Naive thymus-derived CD4-positive, alpha-beta T cell (primary cell): ENCODE measurements around the gene OR10H1. TPM values are rescaled to one million over a fixed set of nuclear protein-coding genes. Genes with fewer than 3 reads are reported as not detected.
A peak's percentile ranks its signal among the peaks of the same experiment; 100 is the strongest.
"Not testable (repeated sequence)": the region's sequence is repeated elsewhere in the genome, so short reads cannot be mapped to it uniquely, and the experiment has no call there.

Experiments used
- ATAC-seq: fragments of 150-1000 bp; cut with Tn5 transposase; 2 replicates; pipeline ENCODE4 v1.10.0; 2021; ENCODE audit warnings: mild to moderate bottlenecking, moderate library complexity
- CTCF ChIA-PET: fragments of 350-600 bp; sonication (Branson Sonifier 250); formaldehyde crosslinking; loops from one replicate; lab custom pipeline; 2021; ENCODE audit warnings: antibody characterized with exemption; lab: Charles Lee
- POLR2A ChIA-PET: fragments of 350-600 bp; sonication (Branson Sonifier 250); formaldehyde crosslinking; loops from one replicate; lab custom pipeline; 2021; ENCODE audit warnings: antibody characterized with exemption, inconsistent platforms; lab: Charles Lee
- DNase-seq, 9 donors: peaks; one replicate each; pipeline versions ENCODE4 v3.0.0 to v3.0.0-alpha.2; 2020 to 2022; ENCODE audit warnings: mixed read lengths in 1 of 9
- H3K27ac ChIP-seq: one replicate; pipeline ENCODE4 v1.7.0; 2013; ENCODE audit warnings: mild to moderate bottlenecking, low read depth, low read length, moderate library complexity
- H3K27me3 ChIP-seq, 2 donors: one replicate each; pipeline ENCODE4 v1.7.0; 2013; ENCODE audit warnings: low read length in 2 of 2, mild to moderate bottlenecking in 2 of 2, moderate library complexity in 2 of 2; ENCODE audit not compliant: control insufficient read depth in 2 of 2, insufficient read depth in 2 of 2
- H3K36me3 ChIP-seq, 3 experiments: 1 replicate in 2 of 3; 2 replicates in 1 of 3; pipeline ENCODE4 v1.7.0; 2013; ENCODE audit warnings: low read length in 3 of 3, mild to moderate bottlenecking in 3 of 3, moderate library complexity in 1 of 3; ENCODE audit not compliant: insufficient read depth in 3 of 3, control insufficient read depth in 2 of 3
- H3K4me1 ChIP-seq, 2 donors: one replicate each; pipeline ENCODE4 v1.7.0; 2013; ENCODE audit warnings: low read length in 2 of 2, mild to moderate bottlenecking in 2 of 2, moderate library complexity in 1 of 2; ENCODE audit not compliant: control insufficient read depth in 2 of 2, insufficient read depth in 2 of 2
- H3K4me3 ChIP-seq: 2 replicates; pipeline ENCODE4 v1.7.0; 2013; ENCODE audit warnings: mild to moderate bottlenecking, low read length
- H3K9me3 ChIP-seq, 3 experiments: 1 replicate in 2 of 3; 2 replicates in 1 of 3; pipeline ENCODE4 v1.7.0; 2013; ENCODE audit warnings: low read length in 3 of 3; ENCODE audit not compliant: control insufficient read depth in 2 of 3
- H3K27ac Mint-ChIP-seq, 9 donors: one replicate each; pipeline ENCODE4 v1.8.0; 2020 to 2022; ENCODE audit warnings: mixed read lengths in 9 of 9, mild to moderate bottlenecking in 8 of 9, moderate library complexity in 5 of 9, inconsistent platforms in 2 of 9
- H3K27me3 Mint-ChIP-seq, 5 donors: one replicate each; pipeline ENCODE4 v1.8.0; 2021 to 2022; ENCODE audit warnings: mixed read lengths in 5 of 5, mild to moderate bottlenecking in 1 of 5
- H3K36me3 Mint-ChIP-seq, 5 donors: one replicate each; pipeline ENCODE4 v1.8.0; 2020 to 2022; ENCODE audit warnings: mixed read lengths in 5 of 5, mild to moderate bottlenecking in 3 of 5, inconsistent platforms in 1 of 5
- H3K4me1 Mint-ChIP-seq, 7 donors: one replicate each; pipeline ENCODE4 v1.8.0; 2020 to 2022; ENCODE audit warnings: mixed read lengths in 7 of 7, mild to moderate bottlenecking in 3 of 7, inconsistent platforms in 1 of 7
- H3K4me3 Mint-ChIP-seq, 10 donors: one replicate each; pipeline ENCODE4 v1.8.0; 2020 to 2022; ENCODE audit warnings: mild to moderate bottlenecking in 10 of 10, mixed read lengths in 10 of 10, moderate library complexity in 6 of 10, inconsistent platforms in 2 of 10
- H3K9me3 Mint-ChIP-seq, 11 donors: one replicate each; pipeline ENCODE4 v1.8.0; 2020 to 2022; ENCODE audit warnings: mixed read lengths in 11 of 11, mild to moderate bottlenecking in 4 of 11, inconsistent platforms in 1 of 11, moderate library complexity in 1 of 11
- intact Hi-C, 2 donors: fragments of 100-400 bp; cut with micrococcal nuclease; formaldehyde crosslinking; loops; one replicate each; pipeline ENCODE4 v1.15.1; 2023
- polyA plus RNA-seq, 2 donors: library from polyadenylated mRNA; unstranded; fragments of 300-500 nt; fragmentation: Illumina TruSeq; gene quantifications; one replicate each; pipeline ENCODE4 v1.2.3, GENCODE V29; 2021
- total RNA-seq, 6 experiments: library from RNA in 5 of 6; stranded (reverse) in 5 of 6; gene quantifications; 1 replicate in 5 of 6; 2 replicates in 1 of 6; pipeline ENCODE4 v1.2.3 and lab custom pipeline; 2021 to 2026

Gene OR10H1
- total and polyA plus RNA-seq, 7 experiments from 2014 or later = 0.22 TPM; not detected in 6

DNA sequence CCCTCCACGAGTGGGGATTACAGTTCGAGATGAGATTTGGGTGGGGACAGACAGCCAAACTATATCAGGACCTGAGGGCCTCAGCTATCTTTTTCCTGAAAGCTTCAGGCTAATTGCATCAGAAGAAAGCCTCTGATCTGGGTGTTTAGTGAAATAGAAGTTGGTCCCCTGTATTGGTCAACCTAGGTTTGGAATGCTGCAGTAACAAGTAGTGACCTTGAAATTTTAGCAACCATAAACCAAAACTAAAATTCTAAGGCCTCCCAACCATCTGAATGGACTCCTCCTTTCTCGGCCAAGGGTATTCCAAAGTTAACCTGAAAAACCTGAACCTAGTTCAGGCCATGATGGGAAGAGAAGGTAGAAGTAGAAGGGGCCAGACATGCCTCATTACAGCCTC, 34.9 kb upstream of the OR10H1 start:
- H3K27ac Mint-ChIP-seq = no peak overlapping the region

DNA sequence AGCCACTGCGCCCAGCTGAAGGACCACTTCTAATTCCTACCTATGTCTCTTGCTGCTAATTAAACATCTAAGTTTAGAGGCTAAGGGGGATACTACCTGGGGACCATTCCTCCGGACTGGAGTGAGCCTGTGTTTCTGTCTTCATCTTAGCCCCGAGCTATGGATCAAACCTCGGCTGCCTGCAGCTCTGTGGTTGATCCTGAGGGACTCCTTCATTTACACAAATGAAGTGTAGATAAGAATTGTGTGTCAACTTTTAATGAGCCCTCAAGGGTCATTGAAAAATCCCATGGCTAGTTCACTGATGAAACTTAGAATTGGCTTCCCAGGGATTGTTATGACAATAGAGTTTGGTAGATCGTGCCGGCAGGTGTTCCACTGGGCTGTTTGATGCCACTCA, 31.5 kb upstream of the OR10H1 start:
- ATAC-seq (no peak), DNase-seq (no peak)
- Histone ChIP-seq H3K36me3 (no peaks in the 10 kb centered on the region), H3K4me1 (peaks cover 28 to 30% of the 10 kb centered on the region in 2 donors), H3K27ac (no peak overlapping the region), H3K27me3 (no peaks in the 10 kb centered on the region), H3K9me3 (no peaks in the 10 kb centered on the region), H3K4me3 (no peak overlapping the region)
- ChIA-PET CTCF (interaction anchor here (1.2 kb wide), 1 partner anchor 11 kb away, joined by 3 read pairs; no protein-coding TSS in a partner anchor), POLR2A (interaction anchor here (1.0 to 2.2 kb wide), 2 partner anchors 9 to 10 kb away, joined by 3 to 12 read pairs; no protein-coding TSS in a partner anchor)
- Mint-ChIP-seq H3K36me3 (peaks cover 0 to 6% (median 0%) of the 10 kb centered on the region in 5 donors), H3K27ac (peak overlapping the region in 3 of 9 donors; percentile 58 to 87 (median 59)), H3K4me1 (peaks cover 28 to 48% (median 42%) of the 10 kb centered on the region in 7 donors), H3K4me3 (no peak overlapping the region), H3K27me3 (peaks cover 0 to 13% (median 0%) of the 10 kb centered on the region in 5 donors), H3K9me3 (peaks cover 0 to 3% (median 0%) of the 10 kb centered on the region in 11 donors)
- intact Hi-C loops = no loop called here

More for the DNA sequence above, 34.9 kb upstream of the OR10H1 start:
- Mint-ChIP-seq H3K36me3 (peaks cover 0 to 2% (median 0%) of the 10 kb centered on the region in 5 donors), H3K4me3 (no peak overlapping the region), H3K27me3 (peaks cover 0 to 11% (median 0%) of the 10 kb centered on the region in 5 donors), H3K9me3 (no peaks in the 10 kb centered on the region), H3K4me1 (peaks cover 5 to 17% (median 11%) of the 10 kb centered on the region in 7 donors)
- peaks cover 7 to 8% of the 10 kb centered on the region in 2 donors for H3K4me1 ChIP-seq
- CTCF ChIA-PET = no interaction called here
- H3K36me3 ChIP-seq = no peaks in the 10 kb centered on the region
- H3K27me3 ChIP-seq = no peaks in the 10 kb centered on the region
- ATAC-seq = no peak
- intact Hi-C loops = no loop called here
- no peak overlapping the region for H3K4me3 ChIP-seq
- no peak for DNase-seq
- no peaks in the 10 kb centered on the region for H3K9me3 ChIP-seq
- POLR2A ChIA-PET = interaction anchor here (0.6 kb wide), 1 partner anchor 202 kb away, joined by 3 read pairs; no protein-coding TSS in a partner anchor
- H3K27ac ChIP-seq = no peak overlapping the region

DNA sequence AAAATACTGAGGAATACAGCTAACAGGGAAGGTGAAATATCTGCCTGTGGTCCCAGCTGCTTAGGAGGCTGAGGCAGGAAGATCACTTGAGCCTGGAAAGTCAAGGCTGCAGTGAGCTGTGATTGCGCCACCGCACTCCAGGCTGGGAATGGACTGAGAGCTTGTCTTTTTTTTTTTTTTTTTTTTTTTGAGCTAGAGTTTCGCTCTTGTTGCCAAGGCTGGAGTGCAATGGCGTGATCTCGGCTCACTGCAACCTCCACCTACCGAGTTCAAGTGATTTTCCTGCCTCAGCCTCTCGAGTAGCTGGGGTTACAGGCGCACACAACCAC, 28.4 kb upstream of the OR10H1 start:
- Mint-ChIP-seq H3K27ac (peak overlapping the region; percentile 44 to 91 (median 86)), H3K27me3 (peaks cover 0 to 12% (median 0%) of the 10 kb centered on the region in 5 donors), H3K4me3 (peak overlapping the region in 9 of 10 donors; percentile 24 to 79 (median 47)), H3K4me1 (peaks cover 31 to 58% (median 48%) of the 10 kb centered on the region in 7 donors)
- not testable (repeated sequence) for H3K9me3 ChIP-seq, H3K27ac ChIP-seq, H3K9me3 Mint-ChIP-seq, H3K36me3 ChIP-seq, H3K27me3 ChIP-seq, H3K4me3 ChIP-seq, H3K36me3 Mint-ChIP-seq, ATAC-seq
- CTCF ChIA-PET = interaction anchor here (0.6 to 0.7 kb wide), 2 partner anchors 32 to 184 kb away, joined by 3 to 5 read pairs; no protein-coding TSS in a partner anchor
- DNase-seq = peak in 1 of 9 donors; percentile 18
- POLR2A ChIA-PET = interaction anchor here (0.6 to 1.7 kb wide), 4 partner anchors 9 to 1320 kb away, joined by 3 to 6 read pairs (median 4); no protein-coding TSS in a partner anchor
- intact Hi-C loops = loop anchor here in 1 of 2 donors (1.0 kb wide), 1 partner anchor 8 kb away; no protein-coding TSS in a partner anchor
- peaks cover 28 to 30% of the 10 kb centered on the region in 2 donors for H3K4me1 ChIP-seq

DNA sequence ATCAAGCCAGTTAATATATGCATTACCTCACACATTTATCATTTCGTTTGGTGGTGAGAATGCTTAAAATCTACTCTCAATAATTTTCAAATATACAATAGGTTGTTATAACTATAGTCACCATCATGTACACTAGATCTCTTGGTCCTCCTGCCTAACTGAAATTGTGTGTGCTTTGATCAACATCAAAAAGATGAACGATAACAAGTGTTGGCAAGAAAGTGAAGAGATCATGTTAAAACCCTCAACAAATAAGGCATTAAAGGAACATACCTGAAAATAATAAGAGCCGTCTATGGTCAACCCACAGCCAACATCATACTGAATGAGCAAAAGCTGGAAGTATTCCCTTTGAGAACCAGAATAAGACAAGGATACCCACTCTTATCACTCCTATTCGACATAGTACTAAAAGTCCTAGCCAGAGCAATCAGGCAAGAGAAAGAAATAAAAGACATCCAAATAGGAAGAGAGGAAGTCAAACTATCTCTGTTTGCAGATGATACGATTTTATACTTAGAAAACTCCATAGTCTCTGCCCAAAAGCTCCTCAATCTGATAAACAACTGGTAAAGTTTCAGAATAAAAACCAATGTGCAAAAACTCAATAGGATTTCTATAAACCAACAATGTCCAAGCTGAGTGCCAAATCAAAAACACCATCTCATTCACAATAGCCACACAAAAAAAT, 27.9 kb upstream of the OR10H1 start:
- peaks cover 0 to 3% (median 0%) of the 10 kb centered on the region in 11 donors for H3K9me3 Mint-ChIP-seq
- DNase-seq (peak in 3 of 9 donors; percentile 9 to 30 (median 17)), ATAC-seq (no peak)
- peaks cover 0 to 6% (median 0%) of the 10 kb centered on the region in 5 donors for H3K36me3 Mint-ChIP-seq
- H3K4me3 Mint-ChIP-seq = peak overlapping the region in 9 of 10 donors; percentile 33 to 79 (median 47)
- peaks cover 0 to 10% (median 0%) of the 10 kb centered on the region in 5 donors for H3K27me3 Mint-ChIP-seq
- CTCF ChIA-PET = interaction anchor here (0.6 kb wide), 1 partner anchor 31 kb away, joined by 5 read pairs; no protein-coding TSS in a partner anchor
- peaks cover 33 to 63% (median 53%) of the 10 kb centered on the region in 7 donors for H3K4me1 Mint-ChIP-seq
- intact Hi-C loops = no loop called here
- no peak overlapping the region for H3K27ac ChIP-seq
- POLR2A ChIA-PET = interaction anchor here (0.7 to 1.7 kb wide), 3 partner anchors 9 to 14 kb away, joined by 3 to 6 read pairs (median 4); no protein-coding TSS in a partner anchor
- H3K4me1 ChIP-seq = peaks cover 28 to 30% of the 10 kb centered on the region in 2 donors
- H3K27me3 ChIP-seq = no peaks in the 10 kb centered on the region
- peak overlapping the region; percentile 44 to 91 (median 86) for H3K27ac Mint-ChIP-seq
- H3K9me3 ChIP-seq = no peaks in the 10 kb centered on the region
- H3K4me3 ChIP-seq = no peak overlapping the region
- no peaks in the 10 kb centered on the region for H3K36me3 ChIP-seq

DNA sequence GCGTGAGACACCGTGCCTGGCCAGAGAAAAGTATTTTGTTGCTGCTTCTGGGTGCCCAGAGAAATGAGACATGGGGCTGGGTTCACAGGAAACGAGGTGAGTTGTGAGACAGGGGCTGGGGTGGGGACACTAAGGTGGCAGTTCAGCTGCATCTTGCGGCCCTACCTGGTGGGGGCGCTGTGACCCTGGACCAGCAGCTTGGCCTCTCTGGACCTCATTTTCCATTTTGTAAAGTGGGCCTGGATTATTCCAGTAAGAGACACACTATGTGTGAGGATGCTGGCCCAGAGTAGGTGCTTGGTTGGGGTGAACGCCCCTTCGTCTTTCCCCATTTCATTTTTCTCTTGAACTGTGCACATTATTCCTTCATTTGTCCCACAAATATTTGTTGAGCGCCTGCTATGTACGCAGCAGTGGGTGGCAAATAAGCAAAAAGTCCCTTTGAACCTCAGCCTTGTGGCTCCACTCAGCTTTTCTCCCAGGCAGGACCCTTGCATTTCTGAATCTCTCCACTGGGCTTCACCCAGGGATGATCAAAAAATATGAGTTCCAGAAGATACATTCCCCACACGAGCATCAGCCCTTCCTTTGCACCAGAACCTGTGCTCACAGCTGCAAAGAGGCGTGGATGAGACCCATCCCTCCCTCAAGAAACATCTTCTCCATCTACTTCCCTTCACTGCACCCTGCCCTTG, 26.6 kb upstream of the OR10H1 start:
- ChIA-PET CTCF (no interaction called here), POLR2A (interaction anchor here (0.7 kb wide), 1 partner anchor 16 kb away, joined by 3 read pairs; no protein-coding TSS in a partner anchor)
- peaks cover 28 to 30% of the 10 kb centered on the region in 2 donors for H3K4me1 ChIP-seq
- DNase-seq (no peak), ATAC-seq (no peak)
- H3K9me3 Mint-ChIP-seq = peaks cover 0 to 3% (median 0%) of the 10 kb centered on the region in 11 donors
- H3K27ac Mint-ChIP-seq = peak overlapping the region in 5 of 9 donors; percentile 41 to 71 (median 60)
- H3K27me3 ChIP-seq = no peaks in the 10 kb centered on the region
- H3K27me3 Mint-ChIP-seq = peaks cover 0 to 9% (median 0%) of the 10 kb centered on the region in 5 donors
- intact Hi-C loops = no loop called here
- no peak overlapping the region for H3K27ac ChIP-seq
- no peaks in the 10 kb centered on the region for H3K36me3 ChIP-seq
- peaks cover 40 to 74% (median 62%) of the 10 kb centered on the region in 7 donors for H3K4me1 Mint-ChIP-seq
- no peak overlapping the region for H3K4me3 Mint-ChIP-seq
- H3K36me3 Mint-ChIP-seq = peaks cover 0 to 6% (median 0%) of the 10 kb centered on the region in 5 donors
- no peaks in the 10 kb centered on the region for H3K9me3 ChIP-seq
- H3K4me3 ChIP-seq = no peak overlapping the region

DNA sequence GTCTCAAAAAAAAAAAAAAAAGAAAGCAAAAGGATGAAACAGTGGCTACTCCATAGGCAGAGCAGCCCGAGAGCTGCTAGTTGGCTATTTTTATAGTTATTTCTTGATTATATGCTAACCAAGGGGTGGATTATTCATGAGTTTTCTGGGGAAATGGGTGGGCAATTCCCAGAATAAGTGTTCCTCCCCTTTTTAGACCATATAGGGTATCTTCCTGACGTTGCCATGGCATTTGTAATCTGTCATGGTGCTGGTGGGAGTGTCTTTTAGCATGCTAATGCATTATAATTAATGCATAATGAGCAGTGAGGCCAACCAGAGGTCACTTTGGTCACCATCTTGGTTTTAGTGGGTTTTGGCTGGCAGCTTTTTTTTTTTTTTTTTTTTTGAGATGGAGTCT, 25.4 kb upstream of the OR10H1 start:
- POLR2A ChIA-PET = no interaction called here

More for the DNA sequence above, 25.4 kb upstream of the OR10H1 start:
- no peak overlapping the region for H3K27ac ChIP-seq
- peaks cover 0 to 5% (median 0%) of the 10 kb centered on the region in 3 experiments for H3K36me3 ChIP-seq
- H3K4me3 ChIP-seq = no peak overlapping the region
- intact Hi-C loops = no loop called here
- Mint-ChIP-seq H3K4me1 (peaks cover 39 to 64% (median 55%) of the 10 kb centered on the region in 7 donors), H3K27me3 (peaks cover 0 to 1% (median 0%) of the 10 kb centered on the region in 5 donors), H3K36me3 (peaks cover 0 to 6% (median 0%) of the 10 kb centered on the region in 5 donors), H3K4me3 (no peak overlapping the region), H3K9me3 (peaks cover 0 to 3% (median 0%) of the 10 kb centered on the region in 11 donors), H3K27ac (no peak overlapping the region)
- CTCF ChIA-PET = no interaction called here
- H3K27me3 ChIP-seq = no peaks in the 10 kb centered on the region
- no peaks in the 10 kb centered on the region for H3K9me3 ChIP-seq
- DNase-seq (no peak), ATAC-seq (no peak)
- H3K4me1 ChIP-seq = peaks cover 26 to 29% of the 10 kb centered on the region in 2 donors
